Sigmoid colon (tissue), 4 donors: ENCODE measurements around the gene UBASH3B.

Experiments used
- POLR2AphosphoS5 ChIP-seq, 4 donors: sonication (generic); formaldehyde crosslinking; IDR thresholded peaks; one replicate each; pipeline ENCODE4 v1.6.1; 2017; ENCODE audit warnings: antibody characterized with exemption in 4 of 4
- TF ChIP-seq, protein P1 (sequence below), 4 experiments: fragments of 450-650 bp in 3 of 4; fragments of 200-600 bp in 1 of 4; IDR thresholded peaks; one replicate each; pipeline ENCODE4 v1.5.1; 2016 to 2019; ENCODE audit warnings: antibody characterized with exemption in 4 of 4, mild to moderate bottlenecking in 3 of 4, moderate library complexity in 2 of 4

DNA sequence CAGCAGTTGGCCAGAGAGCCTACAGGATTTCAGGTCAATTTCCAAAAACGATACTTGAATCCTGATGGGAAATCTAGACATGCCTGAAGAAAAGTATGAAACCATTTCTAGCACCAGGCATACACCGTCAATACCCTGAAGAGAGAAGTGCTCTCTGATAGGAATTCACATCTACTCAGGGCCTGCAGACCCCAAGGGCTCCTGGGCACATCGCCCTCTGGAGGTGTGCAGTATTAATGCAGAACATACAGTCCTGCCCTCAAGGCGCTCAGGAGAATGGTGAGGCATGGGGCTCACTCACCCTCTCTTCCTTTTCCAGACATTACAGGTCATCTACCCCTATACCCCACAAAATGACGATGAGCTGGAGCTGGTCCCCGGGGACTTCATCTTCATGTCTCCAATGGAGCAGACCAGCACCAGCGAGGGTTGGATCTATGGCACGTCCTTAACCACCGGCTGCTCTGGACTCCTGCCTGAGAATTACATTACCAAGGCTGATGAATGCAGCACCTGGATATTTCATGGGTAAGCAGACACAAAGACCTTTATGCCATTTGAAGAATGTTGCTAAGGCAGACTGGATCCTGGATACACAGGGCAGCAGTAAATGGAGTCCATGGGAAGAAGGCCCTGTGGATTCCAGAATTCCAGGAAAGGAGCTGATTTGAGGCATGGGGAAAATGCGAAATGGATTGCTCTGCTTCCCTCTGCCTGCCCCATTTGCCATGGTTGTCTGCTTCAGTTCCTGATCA is 133.4 kb downstream of the UBASH3B start:
- TF ChIP-seq, protein P1, sequence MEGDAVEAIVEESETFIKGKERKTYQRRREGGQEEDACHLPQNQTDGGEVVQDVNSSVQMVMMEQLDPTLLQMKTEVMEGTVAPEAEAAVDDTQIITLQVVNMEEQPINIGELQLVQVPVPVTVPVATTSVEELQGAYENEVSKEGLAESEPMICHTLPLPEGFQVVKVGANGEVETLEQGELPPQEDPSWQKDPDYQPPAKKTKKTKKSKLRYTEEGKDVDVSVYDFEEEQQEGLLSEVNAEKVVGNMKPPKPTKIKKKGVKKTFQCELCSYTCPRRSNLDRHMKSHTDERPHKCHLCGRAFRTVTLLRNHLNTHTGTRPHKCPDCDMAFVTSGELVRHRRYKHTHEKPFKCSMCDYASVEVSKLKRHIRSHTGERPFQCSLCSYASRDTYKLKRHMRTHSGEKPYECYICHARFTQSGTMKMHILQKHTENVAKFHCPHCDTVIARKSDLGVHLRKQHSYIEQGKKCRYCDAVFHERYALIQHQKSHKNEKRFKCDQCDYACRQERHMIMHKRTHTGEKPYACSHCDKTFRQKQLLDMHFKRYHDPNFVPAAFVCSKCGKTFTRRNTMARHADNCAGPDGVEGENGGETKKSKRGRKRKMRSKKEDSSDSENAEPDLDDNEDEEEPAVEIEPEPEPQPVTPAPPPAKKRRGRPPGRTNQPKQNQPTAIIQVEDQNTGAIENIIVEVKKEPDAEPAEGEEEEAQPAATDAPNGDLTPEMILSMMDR (IDR thresholded peaks at IDR 0.05) = no peak
- TF ChIP-seq POLR2AphosphoS5 (IDR thresholded peaks at IDR 0.05) = no peak
